GM20000 (cell line): ENCODE data around the gene SLC12A9.
"Not testable (repeated sequence)": the region's sequence is repeated elsewhere in the genome, so short reads cannot be mapped to it uniquely, and the experiment has no call there.

Experiments used
- DNase-seq: peaks from one replicate; pipeline ENCODE4 v3.0.0; 2012; ENCODE audit warnings: low spot score
- TF ChIP-seq, protein P1 (sequence below): IDR thresholded peaks from 2 replicates; pipeline ENCODE4 v1.5.1; 2012; ENCODE audit warnings: mild to moderate bottlenecking, control low read depth; ENCODE audit errors: extremely low read depth, missing control alignments

Gene SLC12A9, protein sequence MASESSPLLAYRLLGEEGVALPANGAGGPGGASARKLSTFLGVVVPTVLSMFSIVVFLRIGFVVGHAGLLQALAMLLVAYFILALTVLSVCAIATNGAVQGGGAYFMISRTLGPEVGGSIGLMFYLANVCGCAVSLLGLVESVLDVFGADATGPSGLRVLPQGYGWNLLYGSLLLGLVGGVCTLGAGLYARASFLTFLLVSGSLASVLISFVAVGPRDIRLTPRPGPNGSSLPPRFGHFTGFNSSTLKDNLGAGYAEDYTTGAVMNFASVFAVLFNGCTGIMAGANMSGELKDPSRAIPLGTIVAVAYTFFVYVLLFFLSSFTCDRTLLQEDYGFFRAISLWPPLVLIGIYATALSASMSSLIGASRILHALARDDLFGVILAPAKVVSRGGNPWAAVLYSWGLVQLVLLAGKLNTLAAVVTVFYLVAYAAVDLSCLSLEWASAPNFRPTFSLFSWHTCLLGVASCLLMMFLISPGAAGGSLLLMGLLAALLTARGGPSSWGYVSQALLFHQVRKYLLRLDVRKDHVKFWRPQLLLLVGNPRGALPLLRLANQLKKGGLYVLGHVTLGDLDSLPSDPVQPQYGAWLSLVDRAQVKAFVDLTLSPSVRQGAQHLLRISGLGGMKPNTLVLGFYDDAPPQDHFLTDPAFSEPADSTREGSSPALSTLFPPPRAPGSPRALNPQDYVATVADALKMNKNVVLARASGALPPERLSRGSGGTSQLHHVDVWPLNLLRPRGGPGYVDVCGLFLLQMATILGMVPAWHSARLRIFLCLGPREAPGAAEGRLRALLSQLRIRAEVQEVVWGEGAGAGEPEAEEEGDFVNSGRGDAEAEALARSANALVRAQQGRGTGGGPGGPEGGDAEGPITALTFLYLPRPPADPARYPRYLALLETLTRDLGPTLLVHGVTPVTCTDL

DNA sequence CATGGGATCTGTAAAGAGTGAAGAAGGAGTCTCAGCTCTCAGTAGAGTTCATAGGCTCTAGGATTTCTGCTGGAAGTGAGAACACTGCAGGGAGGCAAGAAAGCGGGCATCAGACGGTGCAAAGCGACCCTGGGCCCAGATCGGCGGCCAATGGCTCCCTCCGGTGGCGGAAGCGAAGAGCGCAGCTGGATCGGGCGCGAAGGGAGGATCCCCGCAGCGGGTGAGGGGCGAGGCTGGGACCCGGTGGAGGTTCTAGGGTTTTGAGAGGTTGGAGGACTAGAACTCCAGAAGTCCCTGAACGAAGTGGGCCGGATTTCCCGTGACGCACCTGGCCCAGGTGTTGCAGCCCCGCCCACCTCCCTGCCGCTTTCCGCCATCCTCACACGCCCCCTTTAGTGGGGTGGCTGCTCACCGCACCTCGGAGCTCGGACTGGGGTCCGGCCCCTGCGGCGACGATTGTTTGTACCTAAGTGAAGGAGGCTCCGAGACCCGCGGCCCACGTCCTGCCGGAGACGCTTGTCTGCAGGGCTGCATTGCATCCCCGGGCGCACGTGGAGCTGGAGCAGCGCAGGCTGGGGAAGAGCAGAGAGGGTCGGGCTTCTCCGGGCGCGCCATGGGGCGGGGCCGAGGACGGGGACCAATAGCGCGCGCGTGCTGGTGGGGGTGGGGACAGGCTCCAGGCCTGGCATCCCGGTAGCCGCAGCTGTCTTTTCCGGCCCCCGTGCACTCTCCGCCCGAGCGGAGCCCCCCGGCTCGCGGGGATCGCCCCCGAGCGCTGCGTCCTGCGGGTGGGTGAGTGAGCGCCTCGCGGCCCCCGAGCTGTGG lies at the start of gene SLC12A9:
TSS of gene SLC12A9 (plus strand) at position 666 of the 825 bp plus-strand sequence. CDS start 1,485 bp downstream, outside the sequence.
- peak; percentile 95 for DNase-seq

DNA sequence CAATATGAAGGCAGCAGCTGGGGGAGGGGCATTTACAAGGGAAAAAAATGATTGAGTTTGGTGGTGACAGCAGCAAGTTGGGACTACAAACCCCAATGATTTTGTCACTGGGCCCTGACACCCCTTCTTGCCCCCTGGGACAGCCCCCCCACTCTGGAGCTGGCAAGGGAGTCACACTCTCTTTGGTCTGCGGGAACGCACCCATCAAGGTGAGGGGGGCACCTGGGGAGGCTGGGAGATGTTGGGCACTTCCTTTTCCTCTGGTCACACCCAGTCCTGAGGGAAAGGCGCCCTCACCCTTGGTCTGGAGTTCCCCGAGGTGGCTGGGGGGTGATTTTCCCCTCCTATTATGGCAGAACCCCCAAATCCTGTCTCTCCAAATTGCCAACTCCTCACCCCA lies 49.6 kb upstream of the SLC12A9 start:
- TF ChIP-seq, protein P1, sequence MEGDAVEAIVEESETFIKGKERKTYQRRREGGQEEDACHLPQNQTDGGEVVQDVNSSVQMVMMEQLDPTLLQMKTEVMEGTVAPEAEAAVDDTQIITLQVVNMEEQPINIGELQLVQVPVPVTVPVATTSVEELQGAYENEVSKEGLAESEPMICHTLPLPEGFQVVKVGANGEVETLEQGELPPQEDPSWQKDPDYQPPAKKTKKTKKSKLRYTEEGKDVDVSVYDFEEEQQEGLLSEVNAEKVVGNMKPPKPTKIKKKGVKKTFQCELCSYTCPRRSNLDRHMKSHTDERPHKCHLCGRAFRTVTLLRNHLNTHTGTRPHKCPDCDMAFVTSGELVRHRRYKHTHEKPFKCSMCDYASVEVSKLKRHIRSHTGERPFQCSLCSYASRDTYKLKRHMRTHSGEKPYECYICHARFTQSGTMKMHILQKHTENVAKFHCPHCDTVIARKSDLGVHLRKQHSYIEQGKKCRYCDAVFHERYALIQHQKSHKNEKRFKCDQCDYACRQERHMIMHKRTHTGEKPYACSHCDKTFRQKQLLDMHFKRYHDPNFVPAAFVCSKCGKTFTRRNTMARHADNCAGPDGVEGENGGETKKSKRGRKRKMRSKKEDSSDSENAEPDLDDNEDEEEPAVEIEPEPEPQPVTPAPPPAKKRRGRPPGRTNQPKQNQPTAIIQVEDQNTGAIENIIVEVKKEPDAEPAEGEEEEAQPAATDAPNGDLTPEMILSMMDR, result no peak
- no peak for DNase-seq

More for the DNA sequence above, at the start of gene SLC12A9:
- TF ChIP-seq, protein P1, result peak; percentile 93

DNA sequence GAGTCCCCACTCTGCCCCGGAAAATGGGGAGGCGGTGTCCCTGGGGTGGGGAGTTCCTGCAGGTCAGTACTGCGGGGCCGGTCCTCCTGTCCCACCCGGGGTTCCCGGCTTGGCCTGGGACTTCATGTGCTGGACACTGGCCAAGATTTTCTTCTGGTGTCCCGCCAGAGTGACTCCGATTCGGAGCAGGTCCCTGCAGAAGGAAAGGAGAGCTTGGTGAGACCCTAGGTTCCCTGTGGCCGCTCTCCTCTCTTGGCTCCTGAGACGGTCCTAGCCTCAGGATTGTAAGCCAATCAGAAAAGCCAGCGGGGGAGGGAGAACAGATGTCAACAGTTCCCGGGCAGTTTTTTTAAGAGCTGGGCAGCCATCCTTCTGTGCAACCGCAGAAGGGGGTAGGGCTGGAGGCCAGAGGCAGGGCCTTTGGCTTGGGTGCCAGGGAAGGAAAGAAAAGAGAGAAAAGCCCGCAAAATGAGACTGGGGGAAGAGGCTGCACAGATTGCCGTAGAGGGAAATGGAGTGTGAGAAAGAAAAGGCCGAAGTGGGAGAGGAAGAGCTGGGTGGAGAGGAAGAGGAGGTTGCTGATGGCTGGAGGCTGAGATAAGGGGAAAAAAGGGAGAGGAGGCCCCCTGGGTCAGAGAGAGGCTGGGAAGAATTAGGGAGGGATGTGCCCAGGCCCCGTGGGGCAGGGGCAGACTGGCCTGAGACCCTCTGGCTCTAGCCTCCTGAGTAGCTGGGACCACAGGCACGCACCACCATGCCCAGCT lies 48.9 kb upstream of the SLC12A9 start:
- peak; percentile 92 for DNase-seq
- TF ChIP-seq, protein P1, result no peak

DNA sequence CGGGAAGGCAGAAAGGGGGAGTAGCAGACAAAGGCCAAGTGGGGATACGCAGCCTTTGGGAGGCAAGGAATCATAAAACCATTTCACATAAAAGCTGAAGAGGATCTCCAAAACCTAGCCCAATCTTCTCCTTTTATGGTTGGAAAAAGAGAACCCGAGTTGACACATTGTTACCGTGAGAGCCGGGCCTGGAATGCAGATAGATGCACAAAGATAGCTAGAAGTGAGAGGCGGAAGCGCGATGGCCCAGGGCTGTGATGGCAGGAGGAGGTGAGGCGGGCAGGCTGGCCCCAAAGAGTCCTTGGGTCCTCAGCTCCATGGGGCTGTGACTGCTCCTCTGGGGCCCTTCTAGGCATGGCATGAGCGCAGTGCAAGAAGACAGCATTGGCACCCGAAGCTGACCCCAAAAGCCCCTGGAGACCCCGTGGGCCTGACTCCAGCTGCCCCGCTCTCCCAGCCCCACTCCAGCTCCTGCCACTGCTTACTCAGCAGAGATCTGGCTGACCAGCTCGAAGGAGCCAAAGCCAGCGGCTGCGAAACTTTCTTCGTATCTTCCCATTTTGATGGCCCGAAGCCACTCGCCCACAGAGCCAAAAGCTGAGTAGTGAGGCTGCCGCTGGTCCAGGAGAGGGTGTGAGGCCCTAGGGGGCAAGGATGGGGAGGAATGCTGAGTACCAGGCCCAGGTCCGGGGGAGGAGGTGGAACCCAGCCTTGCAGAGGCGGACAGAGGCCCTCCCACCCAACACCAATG lies 47.7 kb upstream of the SLC12A9 start:
- no peak for DNase-seq
- TF ChIP-seq, protein P1, result no peak

DNA sequence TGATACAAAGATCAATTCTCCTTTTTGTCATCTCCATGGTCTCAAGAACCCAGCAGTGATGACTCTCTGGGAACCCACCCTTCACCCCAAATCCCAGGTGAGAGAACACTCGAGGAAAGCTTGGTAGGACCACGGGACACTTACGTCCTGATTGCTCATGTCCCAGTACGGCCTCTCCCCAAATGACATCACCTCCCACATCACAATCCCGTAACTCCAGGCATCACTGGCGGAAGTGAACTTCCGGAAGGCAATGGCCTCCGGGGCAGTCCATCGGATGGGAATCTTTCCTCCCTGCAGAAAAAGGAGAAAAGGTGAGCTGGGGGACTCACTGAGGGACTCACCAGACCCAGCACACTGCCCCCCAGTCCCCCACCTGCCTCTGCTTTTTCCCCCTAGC lies 46.2 kb upstream of the SLC12A9 start:
- TF ChIP-seq, protein P1, result no peak
- no peak for DNase-seq

DNA sequence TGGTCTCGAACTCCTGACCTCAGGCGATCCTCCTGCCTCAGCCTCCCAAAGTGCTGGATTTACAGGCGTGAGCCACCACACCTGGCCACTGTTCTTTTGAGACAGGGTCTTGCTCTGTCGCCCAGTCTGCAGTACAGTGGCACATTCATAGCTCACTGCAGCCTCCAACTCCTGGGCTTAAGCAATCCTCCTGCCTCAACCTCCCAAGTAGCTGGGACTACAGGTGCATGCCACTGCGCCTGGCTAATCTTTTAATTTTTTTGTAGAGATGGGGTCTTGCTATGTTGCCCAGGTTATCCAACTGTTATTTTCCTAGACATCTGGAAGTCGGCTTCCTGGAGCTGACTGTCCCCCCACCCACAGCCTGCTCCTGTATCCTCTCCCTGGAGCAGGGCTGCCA lies 45.6 kb upstream of the SLC12A9 start:
- DNase-seq, result not testable (repeated sequence)
